GM12874 (cell line): Measurements from ENCODE around the gene SLX4.

Source experiments
- TF ChIP-seq, protein P1 (sequence below): IDR thresholded peaks from 2 replicates; pipeline ENCODE4 v1.5.1; 2011; ENCODE audit warnings: low read depth, mild to moderate bottlenecking, control low read depth, low read length, moderate library complexity; ENCODE audit not compliant: insufficient read depth

Gene SLX4

DNA sequence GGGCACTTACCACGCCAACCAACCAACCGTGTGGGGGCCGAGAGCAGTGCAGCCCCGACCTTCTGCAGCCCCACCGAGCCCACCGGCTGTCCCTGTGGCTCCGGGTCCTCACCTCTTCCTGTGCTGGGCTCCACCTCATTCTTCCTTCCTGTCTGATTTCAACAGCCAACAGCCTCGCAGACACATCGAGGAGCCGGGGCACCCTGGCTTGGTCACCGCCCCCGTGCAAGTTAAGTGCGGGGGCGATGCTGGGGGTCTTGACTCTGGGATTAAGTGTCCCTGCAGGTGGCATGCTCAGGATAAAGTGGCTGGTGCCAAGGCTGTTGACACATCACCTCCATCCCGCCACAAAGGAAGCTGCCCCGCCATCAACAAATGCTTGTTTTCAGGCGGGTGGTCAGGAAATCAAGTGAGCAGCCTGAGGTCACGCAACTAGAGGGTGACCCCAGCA, 34.1 kb downstream of the SLX4 start, which contains the start of gene NLRC3:
Gene NLRC3 (minus strand): TSS at position 102 of the 451 bp plus-strand sequence. CDS start 12,367 bp downstream, outside the sequence.
- TF ChIP-seq, protein P1, sequence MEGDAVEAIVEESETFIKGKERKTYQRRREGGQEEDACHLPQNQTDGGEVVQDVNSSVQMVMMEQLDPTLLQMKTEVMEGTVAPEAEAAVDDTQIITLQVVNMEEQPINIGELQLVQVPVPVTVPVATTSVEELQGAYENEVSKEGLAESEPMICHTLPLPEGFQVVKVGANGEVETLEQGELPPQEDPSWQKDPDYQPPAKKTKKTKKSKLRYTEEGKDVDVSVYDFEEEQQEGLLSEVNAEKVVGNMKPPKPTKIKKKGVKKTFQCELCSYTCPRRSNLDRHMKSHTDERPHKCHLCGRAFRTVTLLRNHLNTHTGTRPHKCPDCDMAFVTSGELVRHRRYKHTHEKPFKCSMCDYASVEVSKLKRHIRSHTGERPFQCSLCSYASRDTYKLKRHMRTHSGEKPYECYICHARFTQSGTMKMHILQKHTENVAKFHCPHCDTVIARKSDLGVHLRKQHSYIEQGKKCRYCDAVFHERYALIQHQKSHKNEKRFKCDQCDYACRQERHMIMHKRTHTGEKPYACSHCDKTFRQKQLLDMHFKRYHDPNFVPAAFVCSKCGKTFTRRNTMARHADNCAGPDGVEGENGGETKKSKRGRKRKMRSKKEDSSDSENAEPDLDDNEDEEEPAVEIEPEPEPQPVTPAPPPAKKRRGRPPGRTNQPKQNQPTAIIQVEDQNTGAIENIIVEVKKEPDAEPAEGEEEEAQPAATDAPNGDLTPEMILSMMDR, result no peak

DNA sequence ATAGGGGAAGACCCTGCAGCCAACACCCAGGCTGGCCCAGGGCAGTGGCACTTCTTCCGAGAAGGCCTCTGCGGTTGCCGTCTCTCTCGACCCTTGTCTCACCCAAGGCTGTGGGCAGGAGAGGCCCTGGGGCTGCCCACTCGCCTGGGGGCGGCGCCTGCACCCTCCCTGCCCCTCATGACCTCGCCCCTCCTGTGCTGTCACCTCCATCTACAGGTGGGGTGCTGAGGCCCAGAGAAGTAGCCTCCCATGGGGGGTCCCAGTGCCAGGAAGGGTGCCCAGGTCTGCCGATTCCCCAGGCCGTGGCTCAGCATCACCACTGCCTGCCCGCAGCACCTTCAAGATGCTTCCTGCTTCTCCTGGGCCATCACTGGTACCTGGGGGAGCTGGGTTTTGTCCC, 35.2 kb downstream of the SLX4 start:
- TF ChIP-seq, protein P1, result no peak

DNA sequence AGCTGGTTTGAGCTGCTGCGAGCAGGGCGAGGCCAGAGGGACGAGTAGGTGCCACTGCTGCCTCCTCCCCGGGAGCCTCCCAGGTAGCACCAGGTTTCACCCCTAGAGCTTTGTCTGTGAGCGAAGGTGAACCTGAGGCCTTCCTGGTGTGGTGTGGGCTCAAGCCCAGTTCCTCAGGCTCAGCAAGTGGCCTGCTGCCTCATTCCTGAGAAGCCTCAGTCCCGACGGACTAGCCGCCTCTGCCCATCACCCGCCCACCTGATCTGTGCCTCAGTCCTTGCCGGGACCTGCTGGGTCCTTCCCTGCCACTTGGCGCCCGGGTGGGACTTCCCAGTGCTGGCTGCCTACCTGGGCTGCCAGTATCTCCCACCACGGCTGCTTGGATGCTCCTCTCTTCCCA, 35.9 kb downstream of the SLX4 start:
- TF ChIP-seq, protein P1, result no peak

DNA sequence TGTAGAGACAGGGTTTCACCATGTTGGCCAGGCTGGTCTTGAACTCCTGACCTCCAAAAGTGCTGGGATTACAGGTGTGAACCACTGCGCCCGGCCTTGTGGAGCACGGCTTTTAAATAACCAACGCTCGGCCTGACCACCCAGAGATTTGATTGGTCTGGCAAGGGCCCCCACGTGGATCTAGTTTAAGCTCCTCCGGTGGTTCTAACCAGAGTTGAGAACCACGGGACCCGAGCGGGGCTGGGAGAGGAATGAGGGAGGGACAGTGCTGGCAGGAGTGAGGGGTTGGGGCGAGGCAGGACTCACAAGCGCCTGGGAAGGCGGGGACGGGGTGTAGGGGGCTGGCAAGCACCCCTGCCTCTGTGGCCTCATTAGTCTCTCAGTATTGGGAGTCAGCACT, 37.2 kb downstream of the SLX4 start:
- TF ChIP-seq, protein P1, result no peak

DNA sequence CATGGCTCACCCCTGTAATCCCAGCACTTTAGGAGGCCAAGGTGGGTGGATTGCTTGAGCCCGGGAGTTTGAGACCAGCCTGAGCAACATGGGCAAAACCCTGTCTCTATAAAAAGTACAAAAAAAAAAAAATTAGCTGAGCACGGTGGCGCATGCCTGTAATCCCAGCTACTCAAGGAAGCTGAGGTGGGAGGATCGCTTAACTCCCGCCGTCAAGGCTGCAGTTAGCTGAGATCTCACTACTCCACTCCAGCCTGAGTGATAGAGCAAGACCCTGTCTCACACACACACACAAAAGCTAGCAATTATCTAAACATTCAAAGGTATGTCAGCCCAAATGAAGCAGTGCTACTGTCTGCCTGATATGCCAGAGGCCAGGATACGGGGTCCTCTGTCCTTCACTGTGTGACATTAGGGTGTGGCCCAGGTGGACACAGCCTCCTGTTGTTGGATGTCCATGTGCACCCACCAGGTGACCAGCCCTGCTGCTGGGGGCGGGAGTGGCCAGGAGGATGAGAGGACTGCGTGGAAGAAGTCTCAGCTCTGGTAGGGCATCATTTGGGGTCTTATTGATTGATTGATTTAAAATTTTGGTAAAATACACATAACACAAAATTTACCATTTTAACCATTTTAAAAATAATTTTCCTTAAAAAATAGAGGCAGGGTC, 38.1 kb downstream of the SLX4 start:
- TF ChIP-seq, protein P1, result no peak

DNA sequence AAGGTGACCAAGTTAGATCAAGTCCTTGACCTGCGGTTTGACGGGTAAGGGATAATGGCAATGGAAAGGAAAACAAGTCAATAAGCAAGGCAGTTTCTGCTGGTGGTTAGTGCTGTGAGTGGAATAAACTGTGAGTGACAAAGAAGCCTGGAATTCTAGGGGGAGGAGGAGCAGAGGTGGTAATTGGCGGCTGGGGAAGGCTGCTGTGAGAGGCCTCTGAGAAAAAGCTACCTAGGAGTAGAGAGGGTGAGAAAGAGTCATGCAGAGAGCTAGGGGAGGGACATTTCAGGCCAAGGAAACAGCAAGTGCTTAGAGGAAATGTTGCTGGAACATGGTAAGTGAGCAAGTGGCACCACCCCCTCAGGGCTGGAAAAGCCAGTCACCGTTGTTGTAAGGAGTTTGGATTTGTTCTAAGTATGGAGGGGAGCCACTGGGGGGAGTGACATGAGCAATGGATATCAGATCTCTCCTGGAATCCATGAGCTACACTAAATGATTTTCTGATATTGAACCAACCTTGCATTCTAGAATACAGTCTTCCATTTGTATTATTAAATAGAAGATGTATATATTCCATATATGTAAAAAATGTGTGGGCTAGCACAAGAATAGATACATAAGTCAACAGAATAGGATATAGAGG, 40.9 kb downstream of the SLX4 start:
- TF ChIP-seq, protein P1, result no peak

DNA sequence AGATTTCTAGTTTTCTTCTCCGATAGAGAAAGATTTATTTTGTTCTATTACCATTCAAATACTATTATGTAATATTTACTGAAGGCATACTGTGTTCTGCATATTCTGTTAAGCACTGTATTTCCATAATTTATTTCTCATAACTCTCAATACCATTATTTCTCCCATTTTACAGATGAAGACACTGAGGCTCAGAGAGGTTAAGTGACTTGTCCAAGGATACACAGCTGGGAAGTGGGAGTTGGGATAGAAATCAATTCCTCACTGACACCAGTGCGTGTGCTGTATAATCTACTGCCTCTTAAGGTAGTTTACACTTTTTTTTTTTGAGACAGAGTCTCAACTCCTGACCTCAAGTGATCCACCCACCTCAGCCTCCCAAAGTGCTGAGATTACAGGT, 41.6 kb downstream of the SLX4 start:
- TF ChIP-seq, protein P1, result no peak
